Measurements from ENCODE around the gene PAWR.

- TF ChIP-seq CTCF (optimal IDR thresholded peaks at IDR 0.05 in 1 of 3, IDR thresholded peaks at IDR 0.05 in 1 of 3, conservative IDR thresholded peaks at IDR 0.05 in 1 of 3; ENCODE audit: extremely low read depth in 1 of 3, insufficient read depth in 2 of 3, low read length in 3 of 3) (no peak), EZH2 (IDR thresholded peaks at IDR 0.05; ENCODE audit: low read length) (no peak)
Observed at GRCh38 chr12:79558924-79559469, 131.8 kb downstream of the PAWR start.
